ENCODE data around the gene ZFYVE26.

ZFYVE26 gene

DNA sequence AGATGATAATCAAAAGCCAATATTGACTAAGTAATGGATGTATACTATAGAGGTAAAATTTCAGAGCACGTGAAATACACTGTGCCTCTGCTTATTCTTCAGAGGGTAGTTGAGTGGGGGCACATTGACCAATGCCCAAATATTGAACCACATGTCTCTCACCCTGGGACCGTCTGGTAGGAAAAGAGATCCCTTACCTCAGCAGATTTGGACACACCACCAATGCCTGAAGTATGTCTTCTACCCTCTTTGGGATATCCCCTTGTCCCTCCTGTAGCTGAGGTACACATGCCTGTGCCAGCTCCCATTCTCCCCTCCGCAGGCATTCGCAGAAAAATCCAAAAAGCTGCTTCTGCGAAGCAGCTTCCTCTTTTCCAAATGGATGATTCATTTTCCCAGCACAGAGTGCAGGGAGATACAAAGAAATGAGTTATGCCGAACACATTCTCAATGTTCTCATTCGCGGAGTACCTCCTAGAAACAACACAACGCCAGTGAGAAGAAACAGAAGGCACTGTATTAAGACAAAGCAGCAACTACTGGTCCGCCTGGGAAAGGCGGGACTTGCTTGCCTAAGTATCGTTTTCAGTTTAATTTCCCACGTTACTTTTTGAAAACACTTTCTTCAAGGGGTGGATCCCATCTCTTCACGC, 691 bp downstream of the ZFYVE26 start:
- DNase-seq (ENCODE audit: low read depth) = peak; percentile 35

GRCh38 chr14:67814821-67815220, 1.6 kb downstream of the ZFYVE26 start:
- DNase-seq (ENCODE audit: low read depth) = no peak

GRCh38 chr14:67806246-67806645, 10.1 kb downstream of the ZFYVE26 start:
- no peak for DNase-seq (ENCODE audit: low read depth)

GRCh38 chr14:67800743-67801142, 15.6 kb downstream of the ZFYVE26 start:
- no peak for DNase-seq (ENCODE audit: low read depth)

DNA sequence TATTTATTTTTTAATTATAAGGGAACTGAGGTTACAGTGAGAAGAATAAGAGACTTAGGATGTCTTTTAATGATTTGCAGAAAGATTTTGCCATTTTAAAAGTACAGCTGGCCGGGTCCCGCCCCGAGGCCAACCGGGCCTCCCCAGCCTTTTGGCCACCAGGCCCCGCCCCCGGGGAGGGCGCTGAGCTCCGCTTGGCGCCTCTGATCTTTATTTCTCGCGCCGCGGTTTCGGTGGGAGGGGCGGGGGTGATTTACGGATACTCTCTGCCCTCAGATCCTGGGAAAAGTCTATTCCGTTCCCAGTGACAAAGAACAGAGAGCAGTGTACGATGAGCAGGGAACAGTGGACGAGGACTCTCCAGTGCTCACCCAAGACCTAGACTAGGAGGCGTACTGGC, 17.7 kb downstream of the ZFYVE26 start:
- no peak for DNase-seq (ENCODE audit: low read depth)

- DNase-seq (ENCODE audit: low read depth) = no peak
These were observed 28.7 kb downstream of the ZFYVE26 start for GRCh38 chr14:67787673-67788072.

DNA sequence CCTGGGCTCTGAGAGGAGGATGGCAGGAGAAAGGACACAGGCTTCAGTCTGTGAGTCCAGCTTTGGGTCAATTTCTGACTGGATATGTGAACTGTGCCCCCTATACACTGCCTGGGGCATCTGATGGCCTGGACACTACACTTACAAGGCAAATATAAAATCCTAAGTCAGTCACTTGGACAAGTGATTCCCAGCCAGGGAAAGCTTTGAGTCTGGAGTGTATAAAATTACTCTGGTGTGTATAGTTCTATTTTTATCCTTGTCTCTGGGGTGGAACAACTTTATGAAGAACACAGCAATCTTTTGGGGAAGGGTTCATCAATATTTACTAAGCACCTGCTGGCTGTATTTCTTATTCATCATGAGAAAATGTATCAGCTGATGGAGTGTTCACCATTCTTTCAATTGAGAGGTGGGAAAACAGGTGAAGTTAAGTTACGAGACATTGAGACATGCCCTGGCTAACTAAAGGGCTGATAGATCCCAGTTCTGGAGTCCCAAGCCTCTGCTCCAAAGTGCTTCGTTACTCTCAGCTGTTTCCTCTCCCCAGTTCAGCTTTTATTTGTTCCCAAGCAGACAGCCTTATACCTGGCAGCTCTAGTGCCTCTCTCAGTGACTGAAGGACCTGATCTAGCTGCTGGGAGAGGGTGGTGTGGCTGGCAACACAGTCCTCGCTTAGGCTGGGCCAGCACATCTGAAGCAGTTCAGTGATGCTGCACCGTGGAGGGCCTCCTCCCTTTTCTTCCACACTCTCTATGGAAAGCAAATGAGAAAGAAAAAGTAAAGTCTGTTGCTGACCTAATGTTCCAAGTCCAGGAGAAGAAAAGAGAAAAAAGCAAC, 30.9 kb downstream of the ZFYVE26 start:
- no peak for DNase-seq (ENCODE audit: low read depth)

DNA sequence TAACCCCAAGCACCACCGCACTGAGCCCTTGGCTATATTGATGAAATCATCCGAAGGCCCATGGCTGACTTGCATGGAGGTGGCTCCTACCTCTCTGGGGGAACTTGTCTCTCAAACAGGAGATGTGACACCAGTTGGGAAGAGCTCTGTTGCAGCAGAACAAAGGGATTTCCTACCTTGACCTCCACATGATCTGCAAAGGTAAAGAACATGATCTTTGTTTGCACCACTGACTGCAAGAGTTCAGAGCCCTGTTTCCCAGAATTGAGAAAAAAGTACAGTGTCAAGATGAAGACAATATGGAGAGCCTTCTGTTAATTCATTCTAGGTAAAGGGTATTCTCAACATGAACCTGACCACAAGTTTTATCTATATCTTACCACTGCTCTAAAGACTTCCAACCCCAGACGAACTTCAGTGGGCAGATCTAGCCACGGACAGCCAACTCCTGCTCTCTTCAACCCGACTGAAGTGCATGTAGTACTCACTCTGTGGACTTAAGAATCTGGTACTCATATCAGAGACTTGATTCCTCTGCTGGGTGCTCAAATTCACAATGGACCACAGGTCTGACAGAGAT, 32.1 kb downstream of the ZFYVE26 start:
- DNase-seq (ENCODE audit: low read depth) = no peak

GRCh38 chr14:67782090-67782489, 34.3 kb downstream of the ZFYVE26 start:
- no peak for DNase-seq (ENCODE audit: low read depth)

DNA sequence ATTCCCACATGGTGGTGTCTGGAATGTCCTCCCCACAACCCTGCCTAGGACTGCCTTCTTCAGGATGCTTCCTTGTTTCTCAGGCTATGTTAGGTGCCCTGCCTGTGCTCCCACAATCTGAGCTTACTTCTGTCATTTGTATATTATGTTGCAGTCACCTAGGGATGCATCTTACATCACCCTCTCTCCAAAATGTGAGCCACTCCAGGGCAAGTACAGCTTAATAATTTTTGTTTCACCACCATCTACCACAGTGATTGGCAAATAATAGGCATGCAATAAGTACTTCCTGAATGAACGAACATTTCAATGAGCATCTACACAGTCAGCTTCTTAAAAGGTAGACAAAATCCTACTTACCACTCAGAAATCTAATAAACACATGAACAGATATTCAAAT, 37.6 kb downstream of the ZFYVE26 start:
- DNase-seq (ENCODE audit: low read depth) = no peak

DNA sequence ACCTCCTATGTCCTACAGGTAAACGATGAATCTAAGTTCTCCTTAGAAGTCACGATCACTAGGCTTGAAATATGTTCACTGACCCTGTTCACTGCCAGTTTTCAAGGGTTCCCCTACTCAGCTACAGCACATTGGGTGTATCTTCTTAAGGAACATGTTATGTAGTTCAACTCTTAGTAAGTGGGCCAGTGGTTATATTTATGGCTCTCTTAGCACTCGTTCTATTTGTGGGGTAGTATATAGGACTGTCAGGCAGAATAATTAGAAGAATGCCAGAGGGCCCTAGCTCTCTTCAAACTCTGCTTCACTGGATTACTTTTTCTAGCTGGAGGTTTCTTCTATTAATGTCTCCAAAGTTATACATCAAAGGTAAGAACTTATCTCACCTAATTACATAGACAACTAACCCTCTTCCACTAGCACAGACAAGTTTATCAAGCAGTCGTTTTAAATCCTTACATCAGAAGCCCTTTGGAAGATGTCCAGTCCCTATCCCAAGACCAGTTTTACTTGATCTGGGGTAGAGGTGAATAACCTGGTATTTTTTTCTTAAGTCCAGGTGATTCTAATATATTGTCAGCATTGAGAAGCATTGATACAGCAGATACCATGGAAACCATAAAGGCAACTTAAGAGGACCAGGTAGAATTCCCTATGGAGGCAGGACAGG, 39.6 kb downstream of the ZFYVE26 start:
- DNase-seq (ENCODE audit: low read depth) = no peak

DNA sequence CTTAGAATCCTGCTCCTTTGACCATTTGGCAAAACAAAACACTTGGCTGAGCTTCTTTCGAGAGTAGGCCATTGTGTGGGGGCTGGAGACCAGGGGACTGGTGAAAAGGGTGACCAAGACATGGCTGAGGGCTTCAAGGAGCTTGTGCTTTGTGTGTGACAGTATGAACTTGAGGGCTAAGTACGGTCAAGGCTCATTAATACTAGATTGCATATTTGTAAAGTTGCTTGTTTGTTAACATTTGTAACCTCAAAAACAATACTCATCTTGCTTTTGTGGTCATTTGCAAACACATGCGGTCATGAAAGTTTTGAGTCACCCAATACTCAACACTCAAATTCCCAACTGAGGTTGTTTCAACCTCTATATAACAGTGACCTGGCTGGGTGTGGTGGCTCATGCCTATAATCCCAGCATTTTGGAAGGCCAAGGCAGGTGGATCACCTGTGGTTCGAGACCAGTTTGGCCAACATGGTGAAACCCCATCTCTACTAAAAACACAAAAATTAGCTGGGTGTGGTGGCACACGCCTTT, 42.5 kb downstream of the ZFYVE26 start:
- no peak for DNase-seq (ENCODE audit: low read depth)

DNA sequence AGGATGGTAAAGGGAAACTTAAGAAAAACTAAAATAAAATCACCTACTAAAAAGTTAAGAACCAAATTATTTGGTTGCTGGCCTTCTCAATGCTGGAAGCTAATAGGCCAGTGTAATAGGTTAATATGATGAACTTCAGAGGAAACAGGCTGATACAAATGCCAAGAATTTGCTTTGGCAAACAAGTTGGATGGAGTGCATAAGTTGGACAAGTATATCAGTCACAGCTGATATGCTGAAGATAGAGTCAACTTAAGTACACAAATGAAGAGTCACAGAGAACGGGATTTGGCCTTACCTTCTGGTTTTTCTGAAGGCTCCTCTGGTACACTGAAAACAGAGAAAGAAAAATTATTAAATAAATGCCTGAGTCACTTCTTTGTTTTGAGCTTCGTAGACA, 48.2 kb downstream of the ZFYVE26 start:
- DNase-seq (ENCODE audit: low read depth) = no peak

GRCh38 chr14:67766035-67766680, 50.2 kb downstream of the ZFYVE26 start:
- no peak for DNase-seq (ENCODE audit: low read depth)

- no peak for DNase-seq (ENCODE audit: low read depth)
These were observed 51.1 kb downstream of the ZFYVE26 start for GRCh38 chr14:67765192-67765834.

DNA sequence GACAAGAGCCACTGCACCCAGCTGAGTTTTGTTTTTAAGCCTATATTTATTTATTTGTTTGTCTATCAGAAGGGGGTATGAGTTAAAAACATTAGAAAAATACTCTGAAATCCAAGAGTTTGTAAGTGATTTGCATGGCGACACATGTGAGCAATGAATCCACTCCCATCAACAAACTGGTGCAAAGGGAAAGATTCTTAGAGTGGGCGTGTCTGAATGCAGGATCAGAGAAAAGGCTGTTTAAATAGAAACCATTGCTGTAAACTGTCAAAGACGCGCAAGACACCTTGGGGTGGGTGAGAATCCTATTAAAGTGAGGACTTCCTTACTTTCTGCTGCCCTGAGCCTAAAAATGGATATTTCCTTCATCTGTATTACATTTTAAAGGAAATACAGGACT, 51.9 kb downstream of the ZFYVE26 start:
- no peak for DNase-seq (ENCODE audit: low read depth)

DNA sequence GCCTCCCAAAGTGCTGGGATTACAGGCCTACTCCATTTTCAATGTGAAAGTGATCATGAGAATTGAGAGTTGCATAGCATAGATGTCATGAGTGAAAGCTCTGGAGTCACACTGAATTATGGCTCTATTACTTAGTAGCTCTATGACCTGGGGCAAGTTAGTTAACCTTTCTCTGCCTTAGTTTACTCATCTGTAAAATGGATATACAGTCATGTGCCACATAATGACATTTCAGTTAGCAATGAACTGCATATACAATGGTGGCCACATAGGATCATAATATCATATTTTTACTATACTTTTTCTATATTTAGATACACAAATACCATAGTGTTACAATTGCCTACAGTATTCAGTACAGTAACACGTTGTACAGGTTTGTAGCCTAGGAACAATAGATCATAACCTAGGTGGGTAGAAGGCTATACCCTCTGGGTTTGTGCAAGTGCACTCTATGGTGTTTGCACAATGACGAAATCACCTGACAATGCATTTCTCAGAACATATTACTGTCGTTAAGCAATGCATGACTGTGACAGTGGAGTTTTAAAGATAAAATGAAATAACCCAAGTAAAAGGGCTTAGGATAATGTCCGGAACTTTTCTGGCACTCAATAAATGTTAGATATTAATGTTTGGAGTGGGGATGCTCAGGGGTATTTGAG, 53.1 kb downstream of the ZFYVE26 start:
- no peak for DNase-seq (ENCODE audit: low read depth)

DNA sequence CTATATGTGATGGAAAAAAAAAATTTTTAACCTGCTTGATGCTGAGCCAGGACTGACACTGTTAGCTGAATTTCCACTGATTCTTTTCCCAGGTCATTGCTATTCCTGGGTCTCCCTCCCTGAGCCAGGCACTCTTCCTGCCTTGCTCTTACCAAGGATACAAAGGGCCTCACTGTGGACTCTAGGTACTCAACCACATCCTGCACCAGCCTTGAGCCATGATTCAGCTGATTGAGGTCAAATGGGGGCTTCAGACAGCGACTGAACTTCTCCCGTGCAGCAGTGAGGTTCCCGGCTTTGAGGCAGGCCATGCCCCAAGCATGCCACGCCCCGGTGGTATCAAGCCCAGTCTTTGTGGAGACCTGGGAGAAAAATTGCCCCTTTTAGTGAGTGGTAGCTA, 54.3 kb downstream of the ZFYVE26 start:
- no peak for DNase-seq (ENCODE audit: low read depth)

- DNase-seq (ENCODE audit: low read depth) = no peak
These were observed 56.5 kb downstream of the ZFYVE26 start for GRCh38 chr14:67759916-67760315.

GRCh38 chr14:67757175-67757574, 59.2 kb downstream of the ZFYVE26 start:
- DNase-seq (ENCODE audit: low read depth) = no peak

- no peak for DNase-seq (ENCODE audit: low read depth)
These were observed 59.9 kb downstream of the ZFYVE26 start for GRCh38 chr14:67756496-67756895.
